ENCODE measurements around the gene ZSWIM7.

Gene ZSWIM7

GRCh38 chr17:15969463-15969862, 30.0 kb downstream of the ZSWIM7 start:
- no peak overlapping the region for H3K4me3 ChIP-seq (ENCODE audit: low read depth, low read length)
- TF ChIP-seq, protein P1, sequence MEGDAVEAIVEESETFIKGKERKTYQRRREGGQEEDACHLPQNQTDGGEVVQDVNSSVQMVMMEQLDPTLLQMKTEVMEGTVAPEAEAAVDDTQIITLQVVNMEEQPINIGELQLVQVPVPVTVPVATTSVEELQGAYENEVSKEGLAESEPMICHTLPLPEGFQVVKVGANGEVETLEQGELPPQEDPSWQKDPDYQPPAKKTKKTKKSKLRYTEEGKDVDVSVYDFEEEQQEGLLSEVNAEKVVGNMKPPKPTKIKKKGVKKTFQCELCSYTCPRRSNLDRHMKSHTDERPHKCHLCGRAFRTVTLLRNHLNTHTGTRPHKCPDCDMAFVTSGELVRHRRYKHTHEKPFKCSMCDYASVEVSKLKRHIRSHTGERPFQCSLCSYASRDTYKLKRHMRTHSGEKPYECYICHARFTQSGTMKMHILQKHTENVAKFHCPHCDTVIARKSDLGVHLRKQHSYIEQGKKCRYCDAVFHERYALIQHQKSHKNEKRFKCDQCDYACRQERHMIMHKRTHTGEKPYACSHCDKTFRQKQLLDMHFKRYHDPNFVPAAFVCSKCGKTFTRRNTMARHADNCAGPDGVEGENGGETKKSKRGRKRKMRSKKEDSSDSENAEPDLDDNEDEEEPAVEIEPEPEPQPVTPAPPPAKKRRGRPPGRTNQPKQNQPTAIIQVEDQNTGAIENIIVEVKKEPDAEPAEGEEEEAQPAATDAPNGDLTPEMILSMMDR (IDR thresholded peaks at IDR 0.05; ENCODE audit: borderline replicate concordance, insufficient read depth, low read depth, low read length) = no peak

DNA sequence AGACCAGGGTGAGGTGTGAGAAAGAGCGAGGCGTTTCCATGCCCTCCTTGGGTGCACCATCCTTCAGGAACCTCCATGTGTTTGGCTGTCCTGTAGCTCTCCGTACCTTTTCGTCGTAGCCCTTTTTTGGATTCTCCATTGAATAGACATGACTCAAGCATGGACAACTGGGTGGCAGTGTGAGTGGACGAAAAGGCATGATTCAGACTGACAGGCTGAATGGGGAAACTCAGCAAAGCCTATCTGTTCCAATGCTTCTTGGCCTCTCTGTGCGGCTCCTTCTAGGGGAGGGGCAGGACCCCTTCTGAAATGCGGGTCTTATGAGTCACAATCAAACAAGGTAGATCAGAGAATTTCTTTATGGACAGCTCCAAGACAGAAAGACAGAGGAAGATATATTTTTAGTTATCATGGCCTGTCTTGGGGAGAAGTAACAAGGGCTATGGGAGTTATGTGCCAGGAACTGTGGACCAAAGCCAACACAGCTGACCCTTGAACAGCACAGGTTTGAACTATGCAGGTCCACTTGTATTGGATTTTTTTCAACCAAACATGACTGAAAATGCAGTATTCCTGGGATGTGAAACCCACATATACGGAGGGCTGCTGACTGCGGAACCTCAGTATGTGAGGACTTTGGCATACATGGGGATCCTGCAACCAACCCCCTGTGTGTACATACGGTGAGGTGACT, 31.7 kb downstream of the ZSWIM7 start:
- H3K4me3 ChIP-seq (ENCODE audit: low read depth, low read length) = no peak overlapping the region

GRCh38 chr17:15966879-15967248, 32.6 kb downstream of the ZSWIM7 start:
- H3K4me3 ChIP-seq (ENCODE audit: low read depth, low read length) = no peak overlapping the region
- TF ChIP-seq, protein P1 (IDR thresholded peaks at IDR 0.05; ENCODE audit: borderline replicate concordance, insufficient read depth, low read depth, low read length) = no peak

More for the DNA sequence above, 31.7 kb downstream of the ZSWIM7 start:
- TF ChIP-seq, protein P1 (IDR thresholded peaks at IDR 0.05; ENCODE audit: borderline replicate concordance, insufficient read depth, low read depth, low read length) = no peak

- H3K4me3 ChIP-seq (ENCODE audit: low read depth, low read length) = no peak overlapping the region
- TF ChIP-seq, protein P1 (IDR thresholded peaks at IDR 0.05; ENCODE audit: borderline replicate concordance, insufficient read depth, low read depth, low read length) = no peak
These were observed 33.2 kb downstream of the ZSWIM7 start for GRCh38 chr17:15966183-15966878.

DNA sequence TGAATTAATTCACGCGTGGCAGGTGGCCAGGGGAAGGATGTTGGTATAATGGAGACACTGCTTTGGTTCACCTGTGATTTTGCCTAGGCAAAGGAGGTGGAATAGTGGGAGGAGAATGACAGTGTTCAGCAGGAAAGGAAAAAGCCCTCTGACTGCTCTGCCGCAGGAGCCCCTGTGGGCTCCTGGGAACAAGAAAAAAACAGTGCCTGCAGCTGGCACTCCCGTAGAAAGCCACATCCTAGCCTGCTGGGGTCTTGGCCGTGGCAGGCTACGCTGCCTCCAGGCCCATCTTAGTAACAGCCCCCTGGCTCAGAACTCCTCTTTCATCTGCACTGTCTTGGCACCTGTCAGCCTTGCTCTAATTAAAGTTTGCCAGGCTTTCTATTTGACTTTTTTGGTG, 34.0 kb downstream of the ZSWIM7 start:
- no peak overlapping the region for H3K4me3 ChIP-seq (ENCODE audit: low read depth, low read length)
- TF ChIP-seq, protein P1 (IDR thresholded peaks at IDR 0.05; ENCODE audit: borderline replicate concordance, insufficient read depth, low read depth, low read length) = no peak

- no peak overlapping the region for H3K4me3 ChIP-seq (ENCODE audit: low read depth, low read length)
- TF ChIP-seq, protein P1 (IDR thresholded peaks at IDR 0.05; ENCODE audit: borderline replicate concordance, insufficient read depth, low read depth, low read length) = no peak
These were observed 35.8 kb downstream of the ZSWIM7 start for GRCh38 chr17:15963670-15964110.

DNA sequence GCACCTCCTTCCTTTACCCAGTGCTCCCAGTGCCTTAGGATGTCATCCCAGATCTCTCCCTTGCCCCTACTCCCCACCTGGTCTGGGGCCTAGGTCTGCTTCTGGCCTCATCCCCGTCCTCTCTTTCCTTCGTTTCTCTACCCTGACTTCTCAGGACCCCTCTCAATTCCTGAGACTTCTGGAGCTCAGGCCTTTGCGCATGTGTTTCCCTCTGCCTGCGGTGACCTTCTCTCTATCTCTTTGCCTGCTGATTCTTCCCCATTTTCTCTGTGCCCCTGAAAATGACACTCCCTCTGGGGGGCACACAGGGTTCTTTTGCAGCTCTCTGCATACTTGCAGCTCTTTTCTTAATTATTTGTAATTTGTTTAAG, 41.0 kb downstream of the ZSWIM7 start:
- TF ChIP-seq, protein P1 (IDR thresholded peaks at IDR 0.05; ENCODE audit: borderline replicate concordance, insufficient read depth, low read depth, low read length) = no peak
- no peak overlapping the region for H3K4me3 ChIP-seq (ENCODE audit: low read depth, low read length)
